Kasumi-1 (cell line): ENCODE measurements around the gene PSMB7.

Experiments used
- DNase-seq, 2 experiments: peaks; one replicate each; lab custom pipeline; 2025; lab: John Stamatoyannopoulos, UW

Gene PSMB7

DNA sequence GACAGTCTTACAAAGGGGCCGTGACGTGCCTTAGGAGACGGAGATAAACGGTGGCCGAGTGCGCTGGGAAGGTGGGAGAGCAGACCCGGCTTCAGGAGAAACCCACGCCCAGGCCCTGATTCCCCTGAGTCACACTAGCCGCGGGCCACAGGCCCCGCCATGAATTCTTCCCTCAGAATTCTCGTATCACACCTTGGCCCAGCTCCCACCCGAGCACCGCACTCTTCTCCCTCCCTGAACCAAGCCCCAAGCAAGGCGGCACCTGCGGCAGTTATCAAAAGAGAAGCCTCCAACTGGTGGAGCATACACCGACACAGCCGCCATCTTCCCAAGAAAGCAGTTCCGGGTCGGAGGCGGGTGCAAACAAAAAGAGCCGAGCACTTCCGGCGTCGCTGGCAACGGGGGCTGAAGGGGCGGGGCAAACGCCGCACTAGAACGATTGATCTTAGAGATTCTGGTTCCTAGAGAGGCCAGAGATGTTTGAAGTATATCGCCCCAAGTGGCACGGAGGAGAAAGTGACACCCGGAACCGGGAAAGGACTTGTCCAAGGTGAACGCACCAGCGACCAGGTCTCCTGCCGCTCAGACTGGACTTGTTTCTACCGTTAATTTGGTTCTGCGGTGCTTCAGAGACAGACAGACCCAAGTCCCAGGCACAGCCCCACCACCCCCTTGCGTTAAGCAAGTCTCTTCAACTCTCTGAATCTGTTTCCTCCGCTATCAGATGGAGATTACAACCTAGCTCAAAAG lies at the start of gene PSMB7:
Gene PSMB7, minus strand, starts transcription at position 341 of the 750 bp plus-strand sequence. Its CDS starts 17 bp downstream, at position 324.
- peak; percentile 98 to 99 for DNase-seq

DNA sequence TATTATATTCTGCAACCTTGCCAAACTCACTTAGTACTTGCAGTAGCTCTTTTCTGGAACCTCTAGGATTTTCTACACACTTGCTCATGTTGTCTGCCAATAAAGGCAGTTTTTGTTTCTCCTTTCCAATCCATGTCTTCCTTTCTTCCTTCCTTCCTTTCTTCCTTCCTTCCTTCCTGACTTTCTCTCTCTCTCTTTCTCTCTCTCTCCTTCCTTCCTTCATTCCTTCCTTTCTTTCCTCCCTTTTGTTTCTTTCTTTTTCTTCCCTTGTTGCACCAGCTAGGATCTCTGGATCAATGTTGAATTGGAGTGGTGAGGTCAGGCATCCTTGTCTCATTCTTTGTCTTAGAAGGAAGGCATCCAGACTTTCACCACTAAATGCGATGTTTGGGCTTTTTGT lies 47.5 kb upstream of the PSMB7 start:
- DNase-seq, result no peak

DNA sequence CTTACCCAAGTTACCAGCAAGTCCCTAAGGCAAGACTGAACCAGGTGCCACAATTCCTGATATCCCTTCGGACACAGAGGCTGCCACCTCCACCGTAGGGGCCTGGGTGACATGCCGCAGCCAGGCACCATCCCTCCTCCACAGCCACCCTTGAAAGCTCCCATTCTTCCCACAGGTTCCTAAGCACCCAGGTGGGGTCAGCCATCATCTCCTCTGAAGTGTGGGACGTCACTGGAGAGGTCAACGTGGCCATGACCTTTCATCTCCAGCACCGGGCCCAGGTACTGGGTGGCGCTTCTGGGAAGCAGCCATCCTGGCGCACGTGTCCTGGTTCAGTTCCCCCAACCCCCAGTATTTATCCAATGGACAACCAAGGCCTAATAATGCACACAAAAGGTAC lies 43.2 kb upstream of the PSMB7 start:
- no peak for DNase-seq

DNA sequence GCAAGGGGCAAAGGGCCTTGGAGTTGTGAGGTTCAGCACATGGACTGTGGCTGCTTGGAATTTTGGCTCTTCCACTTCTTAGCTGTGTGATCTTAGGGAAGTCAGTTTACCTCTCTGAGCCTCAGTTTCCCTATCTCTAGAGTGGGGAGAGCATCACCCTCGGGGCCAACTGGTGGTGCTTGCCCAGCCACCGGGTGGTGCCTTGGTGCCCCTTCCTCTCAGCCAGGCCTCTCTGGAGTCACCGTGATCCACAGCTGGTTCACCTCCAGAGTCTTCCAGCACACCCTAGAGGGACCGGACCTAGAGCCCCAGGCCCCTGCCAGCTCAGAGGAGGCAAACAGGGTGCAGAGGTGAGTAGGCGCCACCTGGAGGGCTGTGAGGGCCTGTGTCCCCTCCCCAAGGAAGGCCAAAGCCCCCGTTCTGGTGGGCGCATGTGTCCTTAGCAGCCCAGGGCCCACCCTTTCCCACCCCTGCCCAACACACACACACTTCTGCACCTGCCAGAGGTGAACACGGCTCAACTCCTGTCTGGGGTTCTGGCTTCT lies 42.7 kb upstream of the PSMB7 start:
- DNase-seq, result no peak

DNA sequence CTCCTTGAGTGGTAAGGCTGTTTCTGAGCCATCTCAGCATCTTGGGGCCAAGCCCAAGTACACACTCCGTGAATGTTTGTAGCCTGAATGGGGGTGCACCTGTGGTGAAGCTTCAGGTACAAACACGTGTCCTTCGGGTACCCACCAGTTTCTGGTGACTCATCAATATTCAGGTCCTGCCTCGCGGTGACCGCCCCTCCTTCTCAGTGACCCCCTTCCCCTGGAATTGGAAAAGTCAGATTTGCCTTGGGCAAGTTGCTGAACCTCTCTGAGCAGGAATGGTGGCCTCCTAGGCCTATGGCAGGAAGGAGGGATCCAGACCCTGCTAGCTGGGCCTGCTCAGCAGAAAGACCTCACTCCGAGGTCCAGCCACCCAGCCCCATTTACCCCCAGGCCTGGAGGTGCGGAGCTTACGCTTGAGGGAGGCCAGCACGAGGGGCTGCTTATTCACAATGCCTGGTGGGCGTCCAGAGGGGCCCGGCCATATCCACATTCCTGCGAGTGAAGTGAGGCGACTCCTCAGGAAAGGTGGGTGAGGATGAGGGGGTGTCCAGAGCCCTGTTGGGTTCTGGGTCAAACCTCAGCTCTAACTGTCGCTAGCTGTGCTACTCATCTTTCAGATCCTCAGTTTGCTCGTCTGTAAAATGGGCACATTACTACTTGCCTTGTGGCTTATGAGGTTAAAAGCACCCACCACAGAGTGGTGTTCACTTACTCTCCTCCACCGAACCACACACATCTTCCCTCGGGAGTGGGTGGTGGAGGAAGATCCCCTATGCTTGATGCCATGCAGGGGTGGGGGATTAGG lies 42.0 kb upstream of the PSMB7 start:
- no peak for DNase-seq

DNA sequence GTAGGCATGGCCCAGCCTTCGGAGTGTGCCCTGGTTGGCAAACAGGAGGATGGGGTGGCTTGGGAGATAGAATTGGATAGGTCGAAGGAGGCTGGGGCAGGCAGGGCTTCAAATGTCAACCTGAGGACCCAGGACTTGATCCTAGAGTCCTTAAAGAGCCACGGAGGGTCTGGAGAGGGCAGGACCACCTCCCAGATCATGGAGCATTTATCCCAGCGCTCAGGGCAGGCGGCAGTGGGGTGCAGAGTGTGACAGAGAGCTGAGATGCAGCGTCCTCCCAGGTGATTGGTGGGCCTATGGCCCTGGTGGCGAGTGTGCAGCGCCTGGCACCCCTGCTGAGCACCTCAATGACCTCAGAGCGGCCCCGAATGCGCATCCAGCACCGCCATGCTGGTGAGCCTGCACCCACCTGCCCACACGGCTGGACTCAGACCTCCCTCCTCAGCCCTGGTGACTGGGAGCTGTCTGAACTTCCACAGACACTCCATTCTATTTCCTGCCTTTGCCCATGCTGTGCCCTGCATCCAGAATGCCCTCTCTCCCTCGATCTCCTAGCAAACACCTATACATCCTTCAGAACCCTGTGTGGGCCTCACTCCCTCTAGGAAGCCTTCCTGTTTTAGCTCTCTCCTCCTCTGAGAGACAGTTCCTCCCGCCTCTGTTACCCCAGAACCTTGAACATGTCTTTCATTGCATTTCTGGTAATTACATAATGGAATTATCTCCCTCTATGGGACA lies 41.3 kb upstream of the PSMB7 start:
- DNase-seq, result no peak

DNA sequence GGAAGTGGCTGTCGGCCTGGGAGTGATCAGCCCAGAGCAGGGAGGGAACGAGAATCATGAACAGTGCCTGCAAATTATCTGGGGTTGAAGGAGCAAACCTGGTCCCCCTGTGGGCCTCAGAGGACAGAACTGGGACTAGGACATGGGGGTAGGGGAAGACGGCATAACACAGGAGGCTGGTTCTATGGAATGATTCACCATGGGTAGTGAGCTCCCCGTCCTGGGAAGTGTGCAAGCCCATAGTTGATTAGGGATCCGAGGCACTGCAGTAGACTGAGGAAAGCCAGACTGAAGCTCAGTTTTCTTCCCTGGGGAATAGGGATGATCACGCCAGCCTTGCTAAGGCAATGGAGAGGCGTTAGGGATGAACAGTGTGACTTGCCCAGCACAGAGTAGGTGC lies 40.6 kb upstream of the PSMB7 start:
- DNase-seq, result no peak

DNA sequence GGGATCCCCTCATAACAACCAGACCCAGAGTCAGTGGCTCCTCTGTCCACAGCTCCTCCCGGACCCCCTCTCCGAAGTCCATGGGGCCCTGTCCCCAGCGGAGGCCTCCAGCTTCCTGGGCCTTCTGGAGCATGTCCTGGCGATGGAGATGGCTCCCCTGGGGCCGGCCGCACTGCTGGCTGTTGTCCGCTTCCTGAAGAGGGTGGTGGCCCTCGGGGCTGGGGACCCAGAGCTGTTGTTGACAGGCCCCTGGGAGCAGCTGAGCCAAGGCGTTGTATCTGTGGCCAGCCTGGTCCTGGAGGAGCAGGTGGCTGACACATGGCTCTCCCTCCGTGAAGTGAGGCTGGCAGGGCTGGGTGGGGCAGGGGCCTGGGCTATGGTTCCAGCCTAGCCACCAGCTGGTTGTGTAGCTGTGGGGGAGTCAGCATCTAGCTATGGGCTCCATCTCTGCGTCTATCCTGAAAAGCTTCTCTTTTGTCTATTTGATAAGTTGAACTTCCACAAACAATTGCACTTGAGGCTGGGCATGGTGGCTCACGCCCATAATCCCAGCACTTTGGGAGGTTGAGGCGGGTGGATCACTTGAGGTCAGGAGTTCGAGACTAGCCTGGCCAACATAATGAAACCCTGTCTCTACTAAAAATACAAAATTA lies 39.7 kb upstream of the PSMB7 start:
- DNase-seq, result no peak

DNA sequence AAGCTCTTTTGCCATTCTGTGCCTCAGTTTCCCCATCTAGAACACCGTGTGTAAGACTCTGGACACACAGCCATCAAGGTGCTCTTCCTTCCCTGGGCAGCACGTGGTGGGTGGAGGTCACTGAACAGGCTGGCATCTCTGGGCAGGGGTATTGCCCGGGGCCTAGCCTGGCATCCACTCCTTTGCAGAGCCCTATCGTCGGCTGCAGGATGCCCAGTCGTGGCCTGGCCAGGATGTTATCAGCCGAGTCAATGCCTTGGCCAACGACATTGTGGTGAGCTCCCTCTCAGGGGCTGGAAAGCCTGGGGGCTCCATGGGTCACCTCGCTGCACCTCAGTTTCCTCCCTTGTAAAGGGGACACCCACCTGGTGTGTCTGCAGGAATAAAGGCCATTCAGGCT lies 39.1 kb upstream of the PSMB7 start:
- no peak for DNase-seq

DNA sequence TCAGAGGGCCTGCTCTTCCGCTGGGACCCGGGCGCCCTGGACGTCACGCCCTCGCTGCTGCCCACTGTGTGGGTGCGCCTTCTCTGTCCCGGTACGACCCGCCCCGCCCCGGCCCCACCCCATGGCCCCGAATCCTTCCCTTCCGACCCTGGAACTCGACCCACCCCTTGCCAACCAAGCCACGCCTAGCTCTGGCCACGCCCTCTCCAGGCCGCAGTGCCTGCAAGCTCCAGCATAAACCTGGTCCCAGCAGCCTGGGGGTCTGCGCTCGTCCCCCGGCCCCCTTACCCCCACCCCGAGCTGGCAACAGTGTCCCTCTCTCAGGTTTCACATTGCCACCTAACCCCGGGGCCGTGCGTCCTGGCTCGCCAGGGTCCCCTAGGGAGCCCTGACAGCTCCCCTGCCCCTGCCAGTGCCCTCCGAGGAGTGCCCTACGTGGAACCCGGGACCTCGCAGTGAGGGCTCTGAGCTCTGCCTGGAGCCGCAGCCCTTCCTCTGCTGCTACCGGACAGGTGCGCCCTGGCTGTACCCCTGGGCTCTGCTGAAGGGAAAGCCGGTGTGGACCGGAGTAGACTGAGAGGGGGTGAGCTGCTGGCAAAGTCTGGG lies 38.4 kb upstream of the PSMB7 start:
- no peak for DNase-seq

DNA sequence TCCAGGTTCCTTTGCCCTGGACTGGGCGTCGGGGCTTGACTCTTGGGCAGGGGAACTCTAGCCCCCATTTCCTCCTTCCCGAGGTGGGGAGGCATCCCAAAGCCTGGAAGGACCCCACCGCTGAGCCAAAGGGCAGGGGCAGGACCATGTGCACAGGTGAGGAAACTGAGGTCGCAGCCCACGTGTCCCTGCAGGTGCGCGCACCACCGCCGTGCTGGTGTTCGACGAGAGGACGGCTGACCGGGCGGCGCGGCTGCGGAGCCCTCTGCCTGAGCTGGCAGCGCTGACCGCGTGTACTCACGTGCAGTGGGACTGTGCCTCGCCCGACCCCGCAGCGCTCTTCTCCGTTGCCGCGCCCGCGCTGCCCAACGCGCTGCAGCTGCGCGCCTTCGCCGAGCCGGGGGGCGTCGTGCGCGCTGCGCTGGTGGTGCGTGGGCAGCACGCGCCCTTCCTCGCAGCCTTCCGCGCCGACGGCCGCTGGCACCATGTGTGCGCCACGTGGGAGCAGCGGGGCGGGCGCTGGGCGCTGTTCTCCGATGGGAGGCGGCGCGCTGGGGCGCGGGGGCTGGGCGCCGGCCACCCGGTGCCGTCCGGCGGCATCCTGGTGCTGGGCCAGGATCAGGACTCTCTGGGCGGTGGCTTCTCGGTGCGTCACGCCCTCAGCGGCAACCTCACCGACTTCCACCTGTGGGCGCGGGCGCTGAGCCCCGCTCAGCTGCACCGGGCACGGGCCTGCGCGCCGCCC lies 37.8 kb upstream of the PSMB7 start:
- DNase-seq, result no peak

DNA sequence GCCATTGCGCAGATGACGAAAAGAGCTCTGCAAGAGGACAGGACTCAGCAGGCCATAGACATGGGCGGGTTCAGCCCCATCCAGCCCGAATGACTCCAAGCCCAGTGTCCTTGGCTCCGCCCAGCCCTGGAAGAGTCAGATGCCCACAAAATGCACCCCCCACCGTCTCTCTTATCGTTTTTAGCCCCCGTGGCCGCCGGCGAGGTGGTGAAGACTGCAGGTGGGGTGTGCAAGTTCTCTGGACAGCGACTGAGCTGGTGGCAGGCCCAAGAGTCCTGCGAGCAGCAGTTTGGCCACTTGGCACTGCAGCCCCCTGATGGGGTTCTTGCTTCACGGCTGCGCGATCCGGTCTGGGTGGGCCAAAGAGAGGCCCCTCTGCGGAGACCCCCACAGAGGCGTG lies 37.1 kb upstream of the PSMB7 start:
- DNase-seq, result no peak

DNA sequence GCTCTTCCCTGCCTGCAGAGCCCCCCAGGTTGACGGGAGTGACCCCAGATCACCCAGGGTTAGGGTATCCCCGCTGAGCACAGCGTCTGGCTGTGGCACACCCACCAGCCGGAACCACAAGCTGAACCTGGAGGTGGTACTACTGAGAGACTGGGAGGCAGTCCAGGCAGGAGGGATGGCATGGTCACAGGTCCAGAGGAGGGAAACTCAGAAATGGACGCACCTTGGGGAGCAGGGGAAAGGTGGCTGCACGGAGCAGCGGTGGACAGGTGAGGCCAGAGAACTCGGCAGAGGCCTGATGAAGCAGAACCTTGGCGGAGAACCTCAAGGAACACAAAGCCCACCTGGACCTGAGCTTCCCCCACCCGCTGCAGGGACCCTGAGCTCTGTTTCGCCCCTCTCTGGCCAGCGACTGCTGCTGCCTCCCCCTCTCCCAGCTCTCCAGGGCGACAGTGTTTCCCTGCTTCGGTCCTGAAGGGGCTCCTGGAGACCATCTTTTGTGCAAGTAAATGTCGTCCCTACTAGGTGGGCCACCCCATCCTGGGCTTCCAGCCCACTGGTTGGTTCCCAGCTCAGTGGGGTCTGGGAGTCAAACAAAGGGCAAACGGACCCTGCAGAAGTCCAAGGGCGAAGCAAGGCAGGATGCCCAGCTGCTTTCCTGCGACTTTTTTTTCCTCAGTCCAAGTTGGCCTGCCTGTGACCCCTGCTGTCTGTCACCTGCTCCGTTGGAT lies 35.9 kb upstream of the PSMB7 start:
- DNase-seq, result no peak

DNA sequence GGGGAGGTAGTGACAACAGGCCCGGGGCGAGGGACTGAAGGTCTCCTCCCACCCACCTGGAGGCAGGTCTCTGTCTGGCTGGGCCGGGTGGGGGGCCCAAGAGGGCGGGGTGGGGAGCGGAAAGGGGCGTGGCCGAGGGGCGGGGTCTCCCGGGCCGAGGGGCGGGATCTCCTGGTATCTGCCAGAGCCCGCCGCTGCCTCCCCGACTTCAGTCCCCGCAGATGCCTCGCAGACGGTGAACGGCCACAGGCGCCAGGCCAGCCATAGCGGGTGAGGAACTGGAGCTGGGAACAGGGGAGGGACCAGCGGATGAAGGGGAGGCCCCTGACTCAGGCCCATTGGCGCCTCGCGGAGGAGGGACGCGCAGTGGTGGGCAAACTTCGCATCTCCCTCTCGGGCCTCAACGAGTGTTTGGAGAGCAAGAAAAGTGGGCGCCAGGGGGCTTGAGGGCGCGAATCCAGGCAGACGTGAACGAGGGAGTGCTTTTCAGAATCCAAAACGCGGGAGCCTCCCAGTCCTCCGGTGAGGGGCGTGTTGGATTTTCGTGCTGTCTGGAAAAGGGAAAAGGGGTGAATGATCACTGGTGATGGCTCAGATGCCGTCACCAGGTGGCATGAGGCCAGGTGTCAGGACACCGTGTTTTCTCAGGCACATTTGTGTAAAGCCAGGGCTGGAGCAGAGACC lies 35.1 kb upstream of the PSMB7 start, which contains the start of gene ADGRD2:
Gene ADGRD2, plus strand, starts transcription at position 211 of the 684 bp plus-strand sequence. CDS start 1,216 bp downstream, outside the sequence.
- no peak for DNase-seq

DNA sequence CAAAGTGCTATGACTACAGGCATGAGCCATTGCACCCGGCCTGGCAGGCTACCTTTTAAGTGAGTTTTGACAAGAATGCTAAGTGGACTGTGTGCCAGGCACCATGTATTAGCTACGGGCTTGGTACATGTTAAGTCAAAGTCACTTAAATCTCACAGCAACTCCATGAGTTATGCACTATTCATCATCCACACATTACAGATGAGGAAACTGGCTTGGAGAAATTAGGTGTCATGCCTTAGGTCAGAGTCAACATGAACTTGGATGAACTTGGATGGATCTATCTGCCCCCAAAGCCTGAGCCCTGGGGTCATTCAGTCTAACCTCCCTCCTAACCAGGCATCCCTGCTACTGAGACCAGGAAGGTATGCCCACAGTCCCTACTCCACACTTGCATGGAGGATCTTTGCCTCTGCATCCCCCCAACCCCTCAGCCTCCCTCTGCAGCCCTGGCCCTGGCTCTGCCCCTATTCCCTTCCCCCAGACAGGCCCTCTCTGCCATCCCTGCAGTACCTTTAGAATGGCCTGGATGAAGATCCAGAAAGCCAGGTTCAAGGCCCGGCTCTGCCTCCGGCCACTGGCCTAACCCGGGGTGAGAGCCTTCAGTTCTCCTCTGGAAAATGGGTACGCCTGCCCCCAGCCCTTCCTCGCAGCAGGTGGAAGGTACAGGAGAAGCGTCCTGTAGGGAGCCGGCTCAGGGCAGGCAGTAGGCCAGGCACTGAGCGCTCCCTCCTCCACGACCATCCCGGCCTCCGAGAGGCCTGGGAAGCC lies 34.3 kb upstream of the PSMB7 start:
- no peak for DNase-seq

DNA sequence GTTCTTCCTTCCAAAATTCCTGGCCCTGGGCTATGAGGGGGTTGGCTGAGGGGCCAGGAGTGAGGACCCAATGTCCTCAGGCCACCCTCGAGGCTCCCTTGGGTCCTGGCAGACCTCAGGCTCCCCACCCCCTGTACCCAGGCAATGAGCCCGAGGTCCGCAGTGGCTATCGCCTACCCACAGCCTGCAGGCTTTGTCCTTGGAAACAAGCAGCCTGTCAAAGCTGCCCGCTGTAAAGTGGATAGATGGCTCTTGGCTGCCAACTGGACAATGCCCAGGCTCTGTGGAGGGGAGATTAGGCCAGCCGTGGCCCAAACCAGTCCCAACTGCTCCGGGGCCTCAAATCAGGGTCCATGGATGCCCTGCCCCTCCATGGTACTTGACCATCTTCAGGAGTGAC lies 32.8 kb upstream of the PSMB7 start:
- DNase-seq, result no peak

DNA sequence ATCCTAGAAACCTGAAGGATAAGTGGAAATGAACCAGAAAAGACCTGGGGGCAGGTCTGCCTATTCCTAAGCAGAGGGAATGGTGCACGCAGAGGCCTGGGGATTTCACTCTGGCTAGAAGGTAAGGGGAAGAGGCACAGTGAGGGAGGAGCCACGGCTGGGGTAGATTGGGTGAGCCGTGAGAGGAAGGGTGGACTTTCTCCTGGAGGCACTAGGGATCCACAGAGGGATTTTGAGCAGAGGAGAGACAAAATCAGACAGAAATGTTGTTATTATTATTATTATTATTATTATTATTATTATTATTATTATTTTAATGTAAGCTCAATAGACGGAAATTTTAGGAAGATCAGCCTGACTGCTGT lies 32.0 kb upstream of the PSMB7 start:
- DNase-seq, result no peak

DNA sequence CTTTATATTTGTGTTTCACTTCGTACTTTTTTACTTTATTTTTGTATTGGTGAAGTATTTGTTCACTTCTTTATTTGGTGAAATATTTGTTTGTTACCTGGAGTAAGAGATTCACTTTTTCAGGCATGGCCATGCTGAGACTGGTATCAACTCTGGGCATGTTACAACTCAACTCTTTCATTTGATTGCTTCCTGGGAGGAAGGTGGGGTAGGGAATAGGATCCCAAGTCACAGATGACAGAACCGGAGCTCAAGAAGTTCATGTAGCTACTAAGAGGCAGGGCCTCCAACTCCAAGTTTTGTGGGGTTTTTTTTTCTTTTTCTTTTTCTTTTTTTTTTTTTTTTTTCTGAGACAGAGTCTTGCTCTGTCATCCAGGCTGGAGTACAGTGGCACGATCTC lies 28.9 kb upstream of the PSMB7 start:
- DNase-seq, result no peak

DNA sequence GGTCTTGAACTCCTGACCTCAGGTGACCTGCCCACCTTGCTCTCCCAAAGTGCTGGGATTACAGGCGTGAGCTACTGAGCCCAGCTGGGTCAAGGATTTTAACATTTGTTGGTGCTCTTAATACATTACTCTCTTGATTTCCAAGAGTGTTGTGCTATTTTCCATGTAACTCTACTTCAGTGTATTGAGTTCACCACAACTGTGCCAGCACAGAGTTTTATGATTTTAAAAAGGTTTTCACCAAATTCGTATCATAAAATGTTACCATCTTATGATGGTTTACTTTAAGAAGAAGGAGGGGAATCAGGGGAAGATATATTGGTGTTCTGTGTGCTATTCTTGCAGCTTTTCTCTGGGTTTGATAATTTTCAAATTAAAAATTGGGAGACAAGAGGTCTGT lies 28.4 kb upstream of the PSMB7 start:
- DNase-seq, result no peak
